NCI-H526 (cell line): ENCODE results near the gene IFT80.
A peak's percentile ranks its signal among the peaks of the same experiment; 100 is the strongest.

Source experiments
- DNase-seq, 2 experiments: peaks; one replicate each; lab custom pipeline; 2025; lab: John Stamatoyannopoulos, UW

The IFT80 gene

GRCh38 chr3:160399125-160400029 lies at the start of gene IFT80, which contains the start of gene SMC4:
Gene IFT80, minus strand, starts transcription at chr3:160399225. Its CDS starts 14,625 bp downstream, at chr3:160384600.
Gene SMC4, plus strand, starts transcription at chr3:160399650. Its CDS starts 1,177 bp downstream, at chr3:160400827.
- peak; percentile 94 to 97 for DNase-seq

DNA sequence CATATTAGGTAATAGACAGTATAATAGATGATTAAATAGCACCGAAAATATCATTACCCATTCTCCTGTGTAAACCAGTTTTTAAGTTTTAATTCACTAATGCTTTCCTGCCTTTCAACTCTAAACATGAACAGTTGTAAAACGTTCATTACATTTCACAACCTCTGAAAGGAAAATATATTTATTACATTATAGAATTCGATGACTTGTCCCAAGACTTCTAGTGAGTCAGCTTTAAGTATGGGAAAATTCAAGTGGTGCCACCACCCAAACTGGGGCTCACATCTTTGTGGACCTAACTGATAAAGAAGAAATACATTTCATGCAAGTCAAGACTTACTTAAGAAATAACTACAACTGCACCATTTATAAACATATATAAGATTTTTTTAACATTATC lies 48.5 kb upstream of the IFT80 start:
- no peak for DNase-seq

- DNase-seq, result no peak
Observed at GRCh38 chr3:160446522-160447056, 47.6 kb upstream of the IFT80 start.

DNA sequence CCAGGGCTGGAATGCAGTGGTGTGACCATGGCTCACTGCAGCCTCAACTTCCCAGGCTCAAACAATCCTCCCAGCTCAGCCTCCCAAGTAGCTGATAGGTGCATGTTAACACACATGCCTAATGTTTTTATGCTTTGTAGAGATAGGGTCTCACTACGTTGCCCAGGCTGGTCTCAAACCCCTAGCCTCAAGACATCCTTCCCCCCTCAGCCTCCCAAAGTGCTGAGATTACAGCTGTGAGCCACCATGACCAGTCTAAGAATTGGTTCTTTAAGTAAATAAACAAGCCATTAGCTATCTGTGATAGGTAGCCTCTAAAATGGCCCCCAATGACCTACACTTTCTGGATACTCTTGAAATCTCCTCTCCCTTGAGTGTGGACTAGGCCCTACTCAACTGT lies 46.8 kb upstream of the IFT80 start:
- DNase-seq, result no peak

GRCh38 chr3:160444411-160444810 lies 45.4 kb upstream of the IFT80 start:
- DNase-seq, result peak in 1 of 2 experiments; percentile 6

- no peak for DNase-seq
Observed at GRCh38 chr3:160440687-160441086, 41.7 kb upstream of the IFT80 start.

GRCh38 chr3:160437083-160437455 lies 38.0 kb upstream of the IFT80 start:
- no peak for DNase-seq

DNA sequence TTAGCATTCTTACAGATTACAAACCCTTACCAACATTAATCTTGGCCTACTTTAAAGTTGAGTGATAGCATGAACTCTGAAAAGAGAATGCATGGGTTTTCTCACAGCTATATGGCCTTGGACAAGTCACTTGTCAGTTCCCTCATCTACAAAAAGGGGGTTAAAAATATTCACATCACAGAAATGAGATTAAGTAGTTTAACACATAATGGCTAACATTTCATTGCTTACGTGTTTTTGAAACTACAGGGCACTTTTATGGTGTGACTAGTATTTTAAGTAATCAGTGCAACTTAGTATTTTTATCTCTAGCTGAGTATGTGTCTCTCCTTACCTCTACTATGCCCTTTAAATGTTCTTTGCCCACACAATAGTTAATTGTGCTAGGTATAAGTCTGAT lies 36.7 kb upstream of the IFT80 start:
- no peak for DNase-seq

- no peak for DNase-seq
Observed at GRCh38 chr3:160435095-160435494, 36.1 kb upstream of the IFT80 start.

- DNase-seq, result no peak
Observed at GRCh38 chr3:160434071-160434470, 35.0 kb upstream of the IFT80 start.

DNA sequence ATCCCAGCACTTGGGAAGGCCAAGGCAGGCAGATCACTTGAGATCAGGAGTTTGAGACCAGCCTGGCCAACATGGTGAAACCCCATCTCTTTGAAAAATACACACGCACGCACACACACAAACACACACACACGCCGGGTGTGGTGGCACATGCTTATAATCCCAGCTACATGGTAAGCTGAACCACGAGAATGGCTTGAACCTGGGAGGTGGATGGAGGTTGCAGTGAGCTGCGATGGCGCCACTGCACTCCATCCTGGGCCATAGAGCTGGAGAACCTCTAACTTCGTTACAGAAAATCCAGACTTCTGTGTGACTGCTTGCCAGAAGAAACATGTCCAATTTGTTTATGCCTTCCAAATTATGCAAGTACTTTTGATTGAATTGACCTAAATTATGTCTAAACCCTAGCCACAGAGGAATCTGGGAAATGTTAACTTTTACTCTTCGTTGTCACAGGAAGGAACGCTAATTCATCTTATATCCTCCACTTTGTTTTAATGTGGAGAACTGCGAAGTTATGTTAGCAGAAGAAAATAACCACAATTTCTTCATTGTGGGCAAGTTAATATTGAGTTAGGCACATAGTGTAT lies 28.9 kb upstream of the IFT80 start:
- DNase-seq, result no peak

GRCh38 chr3:160417311-160417710 lies 18.3 kb upstream of the IFT80 start:
- DNase-seq, result no peak

DNA sequence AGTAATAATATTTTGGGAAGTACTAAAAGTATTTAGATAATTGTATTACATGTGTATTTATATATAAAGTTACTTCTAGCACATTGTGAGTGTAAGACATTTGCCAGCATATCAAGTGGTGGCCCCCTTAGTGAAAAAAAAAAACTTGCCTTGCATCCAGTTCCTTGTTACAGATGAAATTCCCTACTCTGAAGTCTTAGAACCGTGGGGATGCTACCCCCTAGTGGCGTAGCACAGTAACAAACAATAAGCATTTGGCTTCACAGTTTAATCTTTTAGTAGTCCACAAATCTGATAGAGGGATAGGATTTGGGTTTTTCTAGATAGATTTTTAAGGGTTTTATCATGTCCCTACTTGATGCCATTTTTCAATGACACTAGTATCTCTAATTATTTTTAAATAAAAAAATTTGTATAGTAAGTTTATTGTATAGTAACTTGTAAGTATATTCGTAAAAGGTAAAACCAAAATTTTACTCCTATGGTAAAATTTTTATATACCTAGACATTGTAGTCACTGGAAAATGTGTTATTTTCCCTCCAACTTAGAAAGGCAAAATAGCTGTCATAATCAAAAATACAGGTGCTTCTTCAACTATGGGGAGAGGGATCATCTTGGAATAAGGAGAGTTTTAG lies 14.7 kb upstream of the IFT80 start:
- peak; percentile 41 to 70 for DNase-seq

DNA sequence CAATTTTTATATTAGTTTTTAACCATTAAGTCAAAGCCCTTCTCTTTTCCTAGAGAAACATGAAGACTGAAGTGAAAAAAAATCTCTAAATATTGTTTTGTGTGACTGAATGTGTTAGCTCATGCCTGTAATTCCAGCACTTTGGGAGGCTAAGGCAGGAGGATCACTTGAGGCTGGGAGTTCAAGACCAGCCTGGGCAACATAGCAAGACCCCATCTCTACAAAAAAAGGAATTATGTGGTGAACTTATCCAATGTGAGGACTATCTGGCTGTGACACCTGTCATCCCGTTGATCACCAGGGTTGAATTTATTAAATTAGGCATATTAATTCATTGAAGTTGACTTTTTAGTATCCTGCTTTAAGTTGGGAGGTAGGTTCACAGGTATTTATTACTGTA lies 13.5 kb upstream of the IFT80 start:
- DNase-seq, result no peak

- no peak for DNase-seq
Observed at GRCh38 chr3:160409812-160410610, 11.0 kb upstream of the IFT80 start.

GRCh38 chr3:160403796-160404470 lies 4.9 kb upstream of the IFT80 start:
- no peak for DNase-seq

DNA sequence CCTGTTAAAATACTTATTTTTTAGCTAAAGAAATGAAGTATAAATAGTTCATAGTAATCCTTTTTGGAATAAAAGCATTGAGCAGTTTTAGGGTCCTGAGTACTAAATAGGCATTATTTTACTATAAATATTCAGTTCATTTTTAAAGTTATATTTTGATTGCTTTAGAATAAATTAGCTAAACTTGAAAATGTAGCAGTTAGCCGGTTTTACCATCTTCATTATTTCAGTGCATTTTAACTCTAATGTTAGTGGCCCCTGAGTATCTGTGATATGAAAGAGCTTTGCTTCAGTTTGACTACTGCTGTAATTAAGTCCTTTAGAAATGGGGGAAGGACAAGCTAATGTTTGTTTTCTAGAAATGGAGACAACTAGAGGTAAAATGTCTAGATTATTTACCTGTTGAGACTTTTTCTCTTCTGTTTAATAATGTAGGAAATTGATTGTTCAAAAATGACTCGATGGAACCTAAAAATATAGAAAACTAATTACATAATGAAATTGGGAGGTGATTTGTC lies 4.1 kb upstream of the IFT80 start:
- peak in 1 of 2 experiments; percentile 8 for DNase-seq

GRCh38 chr3:160402221-160403027 lies 3.4 kb upstream of the IFT80 start:
- DNase-seq, result no peak

- peak in 1 of 2 experiments; percentile 43 for DNase-seq
Observed at GRCh38 chr3:160401291-160402095, 2.5 kb upstream of the IFT80 start.
